Transverse colon (tissue), 3 donors: ENCODE measurements around the gene ALK.

Experiments used
- EP300 ChIP-seq: sonication (generic); formaldehyde crosslinking; IDR thresholded peaks from one replicate; pipeline ENCODE4 v1.6.1; 2017; ENCODE audit warnings: antibody characterized with exemption, low read depth
- POLR2A ChIP-seq: fragments of 450-650 bp; IDR thresholded peaks from one replicate; pipeline ENCODE4 v1.6.1; 2016; ENCODE audit warnings: antibody characterized with exemption, mild to moderate bottlenecking, moderate library complexity
- TF ChIP-seq, protein P1 (sequence below), 5 experiments: fragments of 200-600 bp in 3 of 5; fragments of 450-650 bp in 2 of 5; sonication (generic) in 3 of 5; IDR thresholded peaks; 1 replicate in 2 of 5; 2 replicates in 3 of 5; pipeline ENCODE4 v1.5.1; 2016 to 2017; ENCODE audit warnings: antibody characterized with exemption in 5 of 5, inconsistent platforms in 3 of 5, mild to moderate bottlenecking in 2 of 5, moderate library complexity in 1 of 5

DNA sequence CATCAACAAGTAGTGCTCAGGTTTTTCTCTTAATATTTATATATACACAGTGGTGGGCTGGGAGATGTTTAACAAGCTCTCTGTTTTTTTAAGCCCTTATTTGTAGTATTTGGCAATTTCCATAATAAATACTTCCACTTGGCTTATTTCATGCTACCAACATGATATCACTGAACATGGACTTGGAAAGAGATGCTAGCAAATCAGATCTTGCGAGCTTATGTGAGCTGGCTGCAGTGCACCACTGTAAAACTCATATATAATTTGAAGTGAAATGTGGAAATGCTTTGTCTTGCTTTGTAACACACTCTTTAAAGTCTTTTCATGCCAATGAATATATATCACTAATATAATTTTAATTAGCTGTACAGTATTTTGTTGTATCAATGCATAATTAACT is 155.7 kb downstream of the ALK start:
- TF ChIP-seq, protein P1, sequence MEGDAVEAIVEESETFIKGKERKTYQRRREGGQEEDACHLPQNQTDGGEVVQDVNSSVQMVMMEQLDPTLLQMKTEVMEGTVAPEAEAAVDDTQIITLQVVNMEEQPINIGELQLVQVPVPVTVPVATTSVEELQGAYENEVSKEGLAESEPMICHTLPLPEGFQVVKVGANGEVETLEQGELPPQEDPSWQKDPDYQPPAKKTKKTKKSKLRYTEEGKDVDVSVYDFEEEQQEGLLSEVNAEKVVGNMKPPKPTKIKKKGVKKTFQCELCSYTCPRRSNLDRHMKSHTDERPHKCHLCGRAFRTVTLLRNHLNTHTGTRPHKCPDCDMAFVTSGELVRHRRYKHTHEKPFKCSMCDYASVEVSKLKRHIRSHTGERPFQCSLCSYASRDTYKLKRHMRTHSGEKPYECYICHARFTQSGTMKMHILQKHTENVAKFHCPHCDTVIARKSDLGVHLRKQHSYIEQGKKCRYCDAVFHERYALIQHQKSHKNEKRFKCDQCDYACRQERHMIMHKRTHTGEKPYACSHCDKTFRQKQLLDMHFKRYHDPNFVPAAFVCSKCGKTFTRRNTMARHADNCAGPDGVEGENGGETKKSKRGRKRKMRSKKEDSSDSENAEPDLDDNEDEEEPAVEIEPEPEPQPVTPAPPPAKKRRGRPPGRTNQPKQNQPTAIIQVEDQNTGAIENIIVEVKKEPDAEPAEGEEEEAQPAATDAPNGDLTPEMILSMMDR (IDR thresholded peaks at IDR 0.05), result no peak
- no peak for TF ChIP-seq POLR2A
- TF ChIP-seq EP300, result no peak
